ENCODE results near the gene PTPRS. TPM values are rescaled to one million over a fixed set of nuclear protein-coding genes. Genes with fewer than 3 reads are reported as not detected.

Gene PTPRS
- total and polyA plus RNA-seq, 9 of the 15 experiments (the other 6 are each of a cell fraction or from before 2014, with no cell fraction given) = 1.1 to 49.4 (median 14.1) TPM

DNA sequence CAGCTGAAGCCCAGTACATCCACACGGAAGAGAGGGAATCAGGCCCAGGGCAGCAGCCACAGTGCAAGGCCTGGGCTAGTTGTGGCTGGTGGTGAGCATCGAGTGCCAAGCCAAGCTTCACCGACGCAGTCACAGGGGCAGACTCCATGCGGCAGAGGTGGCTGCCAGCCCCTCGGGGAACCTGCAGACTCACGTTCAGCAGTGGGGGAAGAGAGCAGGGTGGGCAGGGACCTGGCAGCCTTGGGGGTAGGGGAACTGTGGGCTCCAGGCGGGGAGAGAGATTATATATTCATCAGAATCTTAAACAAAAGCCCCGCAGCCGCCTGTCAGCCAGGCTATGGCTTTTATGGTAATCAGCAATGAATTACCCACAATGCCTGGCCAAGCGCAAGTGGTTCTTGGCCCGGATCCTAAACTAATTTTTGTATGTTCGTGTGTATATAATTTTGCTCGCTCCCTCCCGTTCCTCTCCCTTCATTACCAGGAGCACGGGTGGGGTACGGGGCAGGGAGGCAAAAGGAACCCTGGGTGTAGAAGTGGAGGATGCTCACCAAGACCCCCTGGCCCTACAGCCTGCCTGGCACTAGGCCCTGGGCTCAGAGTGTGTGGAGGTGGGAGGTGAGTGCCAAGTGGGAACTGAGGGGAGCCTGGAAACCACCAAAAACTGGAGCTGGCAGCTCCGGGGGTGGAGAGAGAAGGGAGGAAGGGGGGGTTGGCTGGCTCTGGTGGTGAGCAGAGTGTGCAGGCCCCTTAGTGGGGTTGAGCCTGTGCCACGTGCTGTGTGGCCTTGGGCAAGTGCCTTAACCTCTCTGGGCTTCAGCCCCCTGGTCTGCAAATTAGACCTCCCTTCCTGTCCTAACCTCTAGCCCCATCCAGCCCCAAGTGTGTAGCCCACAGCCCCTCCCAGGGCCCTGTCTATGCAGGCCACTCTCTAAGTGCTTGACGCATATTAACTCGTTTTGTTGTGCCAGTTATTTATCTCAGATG lies 31.9 kb downstream of the PTPRS start (continued):
- TF ChIP-seq MYBL2 (IDR thresholded peaks at IDR 0.05; ENCODE audit: low read depth) (no peak), MYBL2 (CRISPR knock-in tag; IDR thresholded peaks at IDR 0.05; ENCODE audit: borderline replicate concordance) (no peak), JUNB (CRISPR knock-in tag; conservative IDR thresholded peaks at IDR 0.05) (no peak), TAF15 (IDR thresholded peaks at IDR 0.05; ENCODE audit: low read depth, low read length) (no peak), ZNF146 (CRISPR knock-in tag; IDR thresholded peaks at IDR 0.05; ENCODE audit: unreplicated experiment) (no peak), MECOM (CRISPR knock-in tag; IDR thresholded peaks at IDR 0.05) (no peak), BRD4 (IDR thresholded peaks at IDR 0.05) (no peak), RAD21 (CRISPR knock-in tag; conservative IDR thresholded peaks at IDR 0.05 in 1 of 2, IDR thresholded peaks at IDR 0.05 in 1 of 2) (no peak), SLC30A9 (CRISPR knock-in tag; IDR thresholded peaks at IDR 0.05) (no peak), ZC3H4 (CRISPR knock-in tag; IDR thresholded peaks at IDR 0.05; ENCODE audit: borderline replicate concordance) (no peak), SMAD1 (IDR thresholded peaks at IDR 0.05; ENCODE audit: low read depth, low read length, partially characterized antibody) (peak; percentile 72), CTBP1 (IDR thresholded peaks at IDR 0.05; ENCODE audit: borderline replicate concordance) (0 out of 2 replicates have a peak, but pooled peaks have one; percentile 19), ZNF212 (CRISPR knock-in tag; IDR thresholded peaks at IDR 0.05) (no peak), ZNF740 (CRISPR knock-in tag; IDR thresholded peaks at IDR 0.05) (peak; percentile 82), ZNF740 (tag; IDR thresholded peaks at IDR 0.05) (peak in 1 of 2 experiments; percentile 43; a peak in 1 of 4 replicates), KLF1 (tag; IDR thresholded peaks at IDR 0.05) (no peak), PCBP2 (IDR thresholded peaks at IDR 0.05; ENCODE audit: low read depth, low read length, poor library complexity, severe bottlenecking) (no peak), ERF (CRISPR knock-in tag; IDR thresholded peaks at IDR 0.05) (peak; percentile 94)
- TF ChIP-seq, protein P1, sequence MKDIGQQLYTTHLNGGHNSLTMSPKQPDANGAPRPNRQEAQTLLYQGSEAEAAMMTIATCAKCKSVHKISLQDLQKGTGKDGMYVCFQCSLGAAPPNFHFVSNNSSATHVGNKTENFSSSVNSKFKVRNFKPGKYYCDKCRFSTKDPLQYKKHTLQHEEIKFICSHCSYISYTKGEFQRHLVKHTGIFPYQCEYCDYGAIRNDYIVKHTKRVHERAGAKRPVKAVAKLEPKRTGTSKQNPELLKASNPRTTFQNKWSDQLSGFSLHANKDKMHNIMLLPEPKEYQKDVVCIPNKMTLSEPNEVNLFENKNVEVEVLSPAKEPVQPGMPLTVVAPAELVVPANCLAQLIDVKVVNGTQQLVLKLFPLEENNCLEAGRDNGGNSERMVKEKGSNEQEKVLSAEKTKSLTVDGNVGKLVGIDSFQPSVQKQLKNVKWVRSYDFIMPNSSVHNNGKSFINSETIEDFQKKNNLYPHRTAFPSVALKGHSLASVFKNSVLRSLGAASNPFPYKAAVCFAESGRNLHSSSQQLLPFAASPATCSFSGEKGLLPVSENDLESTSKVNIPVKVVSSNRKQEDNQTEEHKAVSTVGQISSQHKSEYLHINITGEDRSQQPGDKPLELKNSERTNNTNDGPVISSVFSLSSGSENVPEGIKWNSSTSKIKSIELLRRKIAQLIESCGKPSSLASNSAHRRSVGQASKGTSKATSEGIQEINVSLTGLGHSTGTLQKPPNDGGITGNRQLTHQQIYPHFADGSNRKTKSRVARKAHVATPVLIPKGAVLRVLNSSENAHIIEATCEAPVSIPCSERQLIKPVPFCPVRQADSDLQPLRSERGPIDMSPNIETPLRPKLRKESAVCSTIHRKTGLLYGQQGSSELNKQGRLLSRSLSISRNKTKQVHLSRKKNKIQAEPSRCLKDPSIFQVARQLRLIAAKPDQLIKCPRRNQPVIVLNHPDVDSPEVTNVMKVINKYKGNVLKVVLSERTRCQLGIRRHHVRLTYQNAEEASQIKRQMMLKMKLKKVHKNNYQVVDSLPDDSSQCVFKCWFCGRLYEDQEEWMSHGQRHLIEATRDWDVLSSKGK (CRISPR knock-in tag; IDR thresholded peaks at IDR 0.05) = no peak
- TF ChIP-seq, protein P2, sequence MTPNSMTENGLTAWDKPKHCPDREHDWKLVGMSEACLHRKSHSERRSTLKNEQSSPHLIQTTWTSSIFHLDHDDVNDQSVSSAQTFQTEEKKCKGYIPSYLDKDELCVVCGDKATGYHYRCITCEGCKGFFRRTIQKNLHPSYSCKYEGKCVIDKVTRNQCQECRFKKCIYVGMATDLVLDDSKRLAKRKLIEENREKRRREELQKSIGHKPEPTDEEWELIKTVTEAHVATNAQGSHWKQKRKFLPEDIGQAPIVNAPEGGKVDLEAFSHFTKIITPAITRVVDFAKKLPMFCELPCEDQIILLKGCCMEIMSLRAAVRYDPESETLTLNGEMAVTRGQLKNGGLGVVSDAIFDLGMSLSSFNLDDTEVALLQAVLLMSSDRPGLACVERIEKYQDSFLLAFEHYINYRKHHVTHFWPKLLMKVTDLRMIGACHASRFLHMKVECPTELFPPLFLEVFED (CRISPR knock-in tag; conservative IDR thresholded peaks at IDR 0.05) = peak; percentile 99
- TF ChIP-seq, protein P3, sequence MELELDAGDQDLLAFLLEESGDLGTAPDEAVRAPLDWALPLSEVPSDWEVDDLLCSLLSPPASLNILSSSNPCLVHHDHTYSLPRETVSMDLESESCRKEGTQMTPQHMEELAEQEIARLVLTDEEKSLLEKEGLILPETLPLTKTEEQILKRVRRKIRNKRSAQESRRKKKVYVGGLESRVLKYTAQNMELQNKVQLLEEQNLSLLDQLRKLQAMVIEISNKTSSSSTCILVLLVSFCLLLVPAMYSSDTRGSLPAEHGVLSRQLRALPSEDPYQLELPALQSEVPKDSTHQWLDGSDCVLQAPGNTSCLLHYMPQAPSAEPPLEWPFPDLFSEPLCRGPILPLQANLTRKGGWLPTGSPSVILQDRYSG (tag; conservative IDR thresholded peaks at IDR 0.05; ENCODE audit: low read depth) = no peak

Data from K562 (cell line).